Activated T-cell treated with anti-CD3 and anti-CD28 coated beads, Interleukin-2, amount 50 U/mL, for 4 hours (primary cell): ENCODE results near the gene SIRT6. TPM values are rescaled to one million over a fixed set of nuclear protein-coding genes. Genes with fewer than 3 reads are reported as not detected.
"Not testable (repeated sequence)": the region's sequence is repeated elsewhere in the genome, so short reads cannot be mapped to it uniquely, and the experiment has no call there.

Experiments used
- ATAC-seq, 2 donors: fragments of 200-7000 bp; cut with Tn5 transposase; one replicate each; pipeline ENCODE4 v1.10.0; 2021
- DNase-seq: peaks from one replicate; pipeline ENCODE4 v3.0.0-alpha.2; 2020
- H3K27me3 Mint-ChIP-seq: one replicate; pipeline ENCODE4 v1.8.0; 2021; ENCODE audit warnings: low read depth, mixed read lengths
- H3K36me3 Mint-ChIP-seq: one replicate; pipeline ENCODE4 v1.8.0; 2022; ENCODE audit warnings: mixed read lengths; ENCODE audit not compliant: insufficient read depth
- H3K4me1 Mint-ChIP-seq: one replicate; pipeline ENCODE4 v1.8.0; 2021; ENCODE audit warnings: low read depth, mixed read lengths
- H3K4me3 Mint-ChIP-seq: one replicate; pipeline ENCODE4 v1.8.0; 2021; ENCODE audit warnings: mild to moderate bottlenecking, moderate library complexity, mixed read lengths
- H3K9me3 Mint-ChIP-seq: one replicate; pipeline ENCODE4 v1.8.0; 2021; ENCODE audit warnings: mixed read lengths
- total RNA-seq, 3 donors: library from RNA; stranded (reverse); gene quantifications; one replicate each; pipeline ENCODE4 v1.2.1, GENCODE V29; 2021

Gene SIRT6
- 10 to 100 TPM; 42.9 to 48.2 (median 43.9) TPM for total RNA-seq

GRCh38 chr19:4182084-4182810 lies at the start of gene SIRT6, which contains the start of gene ANKRD24:
Gene SIRT6, minus strand, starts transcription at chr19:4182563. Its CDS starts 24 bp downstream, at chr19:4182539.
Gene ANKRD24, plus strand, starts transcription at chr19:4182689. Its CDS starts 3,737 bp downstream, at chr19:4186426.
- peaks cover 2% of the 10 kb centered on the region for H3K27me3 Mint-ChIP-seq
- H3K4me3 Mint-ChIP-seq, result peak within 1 kb of the TSS; percentile 98
- no peaks in the 10 kb centered on the region for H3K9me3 Mint-ChIP-seq
- peak; percentile 92 to 94 for ATAC-seq
- peak; percentile 95 for DNase-seq
- H3K4me1 Mint-ChIP-seq, result peaks cover 34% of the 10 kb centered on the region
- H3K36me3 Mint-ChIP-seq, result peaks cover 9% of the 10 kb centered on the region

GRCh38 chr19:4232139-4232538 lies 49.8 kb upstream of the SIRT6 start:
- not testable (repeated sequence) for H3K4me1 Mint-ChIP-seq, H3K36me3 Mint-ChIP-seq, ATAC-seq, H3K9me3 Mint-ChIP-seq, DNase-seq, H3K4me3 Mint-ChIP-seq
- peaks cover 13% of the 10 kb centered on the region for H3K27me3 Mint-ChIP-seq

- not testable (repeated sequence) for H3K4me1 Mint-ChIP-seq
Observed at GRCh38 chr19:4231521-4231920, 49.2 kb upstream of the SIRT6 start.

GRCh38 chr19:4230237-4230636 lies 47.9 kb upstream of the SIRT6 start:
- H3K4me1 Mint-ChIP-seq, H3K9me3 Mint-ChIP-seq, H3K4me3 Mint-ChIP-seq, H3K36me3 Mint-ChIP-seq, ATAC-seq, DNase-seq: not testable (repeated sequence)
- H3K27me3 Mint-ChIP-seq, result peaks cover 15% of the 10 kb centered on the region

More at GRCh38 chr19:4231521-4231920, 49.2 kb upstream of the SIRT6 start:
- H3K4me3 Mint-ChIP-seq, ATAC-seq, H3K36me3 Mint-ChIP-seq, DNase-seq, H3K9me3 Mint-ChIP-seq: not testable (repeated sequence)
- peaks cover 13% of the 10 kb centered on the region for H3K27me3 Mint-ChIP-seq

GRCh38 chr19:4229179-4229931 lies 47.0 kb upstream of the SIRT6 start, which contains the start of gene EBI3:
Gene EBI3, plus strand, starts transcription at chr19:4229523. Its CDS starts 28 bp downstream, at chr19:4229551.
- Mint-ChIP-seq H3K9me3 (no peaks in the 10 kb centered on the region), H3K36me3 (no peaks in the 10 kb centered on the region), H3K4me1 (peaks cover 7% of the 10 kb centered on the region), H3K27me3 (peaks cover 15% of the 10 kb centered on the region), H3K4me3 (no peak within 1 kb of the TSS)
- no peak for DNase-seq
- peak; percentile 76 to 89 for ATAC-seq

GRCh38 chr19:4228765-4229178 lies 46.4 kb upstream of the SIRT6 start:
- H3K27me3 Mint-ChIP-seq, result peaks cover 15% of the 10 kb centered on the region
- DNase-seq (no peak), ATAC-seq (no peak)
- peaks cover 7% of the 10 kb centered on the region for H3K4me1 Mint-ChIP-seq
- H3K9me3 Mint-ChIP-seq, result no peaks in the 10 kb centered on the region
- H3K36me3 Mint-ChIP-seq, result no peaks in the 10 kb centered on the region
- H3K4me3 Mint-ChIP-seq, result no peak overlapping the region

GRCh38 chr19:4227771-4228170 lies 45.4 kb upstream of the SIRT6 start:
- peaks cover 7% of the 10 kb centered on the region for H3K4me1 Mint-ChIP-seq
- ATAC-seq (no peak), DNase-seq (no peak)
- peaks cover 11% of the 10 kb centered on the region for H3K27me3 Mint-ChIP-seq
- no peaks in the 10 kb centered on the region for H3K9me3 Mint-ChIP-seq
- no peaks in the 10 kb centered on the region for H3K36me3 Mint-ChIP-seq
- H3K4me3 Mint-ChIP-seq, result no peak overlapping the region

GRCh38 chr19:4225885-4226284 lies 43.5 kb upstream of the SIRT6 start:
- no peak for DNase-seq
- Mint-ChIP-seq H3K4me1 (peaks cover 7% of the 10 kb centered on the region), H3K4me3 (no peak overlapping the region), H3K9me3 (no peaks in the 10 kb centered on the region), H3K27me3 (peaks cover 5% of the 10 kb centered on the region), H3K36me3 (no peaks in the 10 kb centered on the region)
- ATAC-seq, result no peak

- no peaks in the 10 kb centered on the region for H3K36me3 Mint-ChIP-seq
- no peak for ATAC-seq
Observed at GRCh38 chr19:4224470-4224869, 42.1 kb upstream of the SIRT6 start.

GRCh38 chr19:4220188-4220587 lies 37.8 kb upstream of the SIRT6 start:
- Mint-ChIP-seq H3K4me1 (no peaks in the 10 kb centered on the region), H3K27me3 (no peaks in the 10 kb centered on the region), H3K4me3 (no peak overlapping the region), H3K36me3 (no peaks in the 10 kb centered on the region), H3K9me3 (no peaks in the 10 kb centered on the region)
- DNase-seq, result no peak
- ATAC-seq, result no peak

More at GRCh38 chr19:4224470-4224869, 42.1 kb upstream of the SIRT6 start:
- Mint-ChIP-seq H3K4me1 (peaks cover 3% of the 10 kb centered on the region), H3K9me3 (no peaks in the 10 kb centered on the region), H3K27me3 (peaks cover 4% of the 10 kb centered on the region), H3K4me3 (no peak overlapping the region)
- DNase-seq, result no peak

GRCh38 chr19:4218523-4218922 lies 36.2 kb upstream of the SIRT6 start:
- not testable (repeated sequence) for H3K4me3 Mint-ChIP-seq, ATAC-seq, H3K27me3 Mint-ChIP-seq, H3K36me3 Mint-ChIP-seq, H3K9me3 Mint-ChIP-seq, DNase-seq
- H3K4me1 Mint-ChIP-seq, result peaks cover 10% of the 10 kb centered on the region

- Mint-ChIP-seq H3K9me3 (no peaks in the 10 kb centered on the region), H3K36me3 (no peaks in the 10 kb centered on the region), H3K4me3 (no peak overlapping the region), H3K27me3 (no peaks in the 10 kb centered on the region), H3K4me1 (peaks cover 10% of the 10 kb centered on the region)
- ATAC-seq (no peak), DNase-seq (no peak)
Observed at GRCh38 chr19:4217429-4218264, 35.3 kb upstream of the SIRT6 start.

- Mint-ChIP-seq H3K9me3 (no peaks in the 10 kb centered on the region), H3K4me3 (no peak overlapping the region), H3K4me1 (peaks cover 10% of the 10 kb centered on the region), H3K36me3 (no peaks in the 10 kb centered on the region), H3K27me3 (no peaks in the 10 kb centered on the region)
- DNase-seq (no peak), ATAC-seq (no peak)
Observed at GRCh38 chr19:4216846-4217245, 34.5 kb upstream of the SIRT6 start.

GRCh38 chr19:4215807-4216206 lies 33.4 kb upstream of the SIRT6 start:
- no peaks in the 10 kb centered on the region for H3K36me3 Mint-ChIP-seq
- no peak for ATAC-seq
- H3K4me3 Mint-ChIP-seq, result no peak overlapping the region
- H3K27me3 Mint-ChIP-seq, result peaks cover 1% of the 10 kb centered on the region
- H3K9me3 Mint-ChIP-seq, result no peaks in the 10 kb centered on the region
- no peak for DNase-seq
- peaks cover 10% of the 10 kb centered on the region for H3K4me1 Mint-ChIP-seq
